ENCODE measurements around the gene LRRC10.

DNA sequence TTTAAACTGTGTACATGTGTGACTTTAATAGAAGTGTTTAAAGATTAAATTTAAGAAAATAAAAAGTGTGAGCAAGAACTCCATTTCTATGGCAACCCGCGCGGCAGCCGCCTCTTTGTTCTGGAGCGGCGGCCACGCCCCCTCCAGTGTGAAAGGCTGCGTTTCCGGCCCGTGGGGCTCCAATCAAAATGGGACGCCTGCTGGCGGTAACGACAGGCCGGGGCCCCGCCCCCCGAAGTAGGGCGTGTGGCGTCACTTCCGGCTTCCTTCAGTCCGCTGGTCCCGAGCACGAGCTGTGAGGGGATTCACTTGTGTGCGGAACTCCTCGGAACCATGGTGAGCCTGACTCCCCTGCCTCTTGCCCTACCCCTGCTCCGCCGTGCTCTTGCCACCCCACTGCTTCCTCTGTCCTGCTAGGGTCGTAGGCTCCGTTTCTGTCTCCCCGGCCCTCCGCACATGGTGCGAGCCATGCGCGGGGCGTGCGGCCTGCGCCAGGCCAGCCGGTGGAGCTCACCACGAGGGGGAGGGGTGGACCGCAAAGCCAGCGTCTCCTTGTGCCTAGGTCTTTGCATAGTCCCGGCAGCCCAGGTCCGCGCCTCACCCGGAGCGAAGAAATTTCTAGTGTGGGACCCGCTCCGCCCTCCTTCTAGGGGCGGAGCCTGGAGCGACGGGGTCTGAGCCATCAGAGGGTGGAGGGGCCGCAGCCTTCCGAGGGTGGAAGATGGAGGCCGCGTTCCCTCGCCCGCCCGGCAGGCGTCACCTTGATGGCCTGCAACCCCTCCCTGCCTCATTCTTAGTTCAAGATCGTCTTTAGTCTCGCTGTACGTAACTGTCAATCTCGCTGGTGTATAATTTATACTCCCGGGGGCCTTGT lies 25.3 kb downstream of the LRRC10 start, which contains the start of gene CCT2:
- TF ChIP-seq YY1 (IDR thresholded peaks at IDR 0.05; ENCODE audit: low read depth, low read length): peak; percentile 86
- peak; percentile 88 for TF ChIP-seq CBFB (IDR thresholded peaks at IDR 0.05; ENCODE audit: low read depth)
- TF ChIP-seq, protein P1, sequence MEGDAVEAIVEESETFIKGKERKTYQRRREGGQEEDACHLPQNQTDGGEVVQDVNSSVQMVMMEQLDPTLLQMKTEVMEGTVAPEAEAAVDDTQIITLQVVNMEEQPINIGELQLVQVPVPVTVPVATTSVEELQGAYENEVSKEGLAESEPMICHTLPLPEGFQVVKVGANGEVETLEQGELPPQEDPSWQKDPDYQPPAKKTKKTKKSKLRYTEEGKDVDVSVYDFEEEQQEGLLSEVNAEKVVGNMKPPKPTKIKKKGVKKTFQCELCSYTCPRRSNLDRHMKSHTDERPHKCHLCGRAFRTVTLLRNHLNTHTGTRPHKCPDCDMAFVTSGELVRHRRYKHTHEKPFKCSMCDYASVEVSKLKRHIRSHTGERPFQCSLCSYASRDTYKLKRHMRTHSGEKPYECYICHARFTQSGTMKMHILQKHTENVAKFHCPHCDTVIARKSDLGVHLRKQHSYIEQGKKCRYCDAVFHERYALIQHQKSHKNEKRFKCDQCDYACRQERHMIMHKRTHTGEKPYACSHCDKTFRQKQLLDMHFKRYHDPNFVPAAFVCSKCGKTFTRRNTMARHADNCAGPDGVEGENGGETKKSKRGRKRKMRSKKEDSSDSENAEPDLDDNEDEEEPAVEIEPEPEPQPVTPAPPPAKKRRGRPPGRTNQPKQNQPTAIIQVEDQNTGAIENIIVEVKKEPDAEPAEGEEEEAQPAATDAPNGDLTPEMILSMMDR (IDR thresholded peaks at IDR 0.05 in 2 of 3, conservative IDR thresholded peaks at IDR 0.05 in 1 of 3; ENCODE audit: control insufficient read depth in 2 of 3, extremely low read depth in 1 of 3, insufficient read depth in 1 of 3, low read depth in 3 of 3, low read length in 3 of 3): peak in 2 of 3 experiments; percentile 15 to 38; a peak in 1 of 6 replicates

Measured in GM12878 (cell line).